Measurements from ENCODE around the gene CRIM1.

CRIM1 gene

DNA sequence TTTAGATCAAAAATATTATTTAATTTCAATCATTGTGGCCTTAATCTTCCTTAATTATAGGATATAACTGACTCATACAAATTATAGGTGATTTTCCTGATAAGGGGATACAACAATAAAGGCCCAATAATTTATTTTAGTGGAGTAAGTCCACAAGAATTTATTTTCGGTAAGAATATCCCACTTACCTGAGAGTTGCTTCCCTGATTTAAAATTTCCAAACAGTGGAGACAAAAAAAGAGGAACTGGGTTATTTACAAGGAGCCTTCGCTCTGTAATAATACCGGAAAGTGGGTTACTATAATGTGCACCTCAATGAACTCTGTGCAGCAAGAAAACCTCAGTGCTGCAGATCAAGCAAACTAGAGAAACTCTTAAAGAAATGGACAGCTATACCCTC lies 200.2 kb downstream of the CRIM1 start:
- no peak overlapping the region for H3K27ac ChIP-seq
- TF ChIP-seq, protein P1, sequence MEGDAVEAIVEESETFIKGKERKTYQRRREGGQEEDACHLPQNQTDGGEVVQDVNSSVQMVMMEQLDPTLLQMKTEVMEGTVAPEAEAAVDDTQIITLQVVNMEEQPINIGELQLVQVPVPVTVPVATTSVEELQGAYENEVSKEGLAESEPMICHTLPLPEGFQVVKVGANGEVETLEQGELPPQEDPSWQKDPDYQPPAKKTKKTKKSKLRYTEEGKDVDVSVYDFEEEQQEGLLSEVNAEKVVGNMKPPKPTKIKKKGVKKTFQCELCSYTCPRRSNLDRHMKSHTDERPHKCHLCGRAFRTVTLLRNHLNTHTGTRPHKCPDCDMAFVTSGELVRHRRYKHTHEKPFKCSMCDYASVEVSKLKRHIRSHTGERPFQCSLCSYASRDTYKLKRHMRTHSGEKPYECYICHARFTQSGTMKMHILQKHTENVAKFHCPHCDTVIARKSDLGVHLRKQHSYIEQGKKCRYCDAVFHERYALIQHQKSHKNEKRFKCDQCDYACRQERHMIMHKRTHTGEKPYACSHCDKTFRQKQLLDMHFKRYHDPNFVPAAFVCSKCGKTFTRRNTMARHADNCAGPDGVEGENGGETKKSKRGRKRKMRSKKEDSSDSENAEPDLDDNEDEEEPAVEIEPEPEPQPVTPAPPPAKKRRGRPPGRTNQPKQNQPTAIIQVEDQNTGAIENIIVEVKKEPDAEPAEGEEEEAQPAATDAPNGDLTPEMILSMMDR (conservative IDR thresholded peaks at IDR 0.05), result no peak

DNA sequence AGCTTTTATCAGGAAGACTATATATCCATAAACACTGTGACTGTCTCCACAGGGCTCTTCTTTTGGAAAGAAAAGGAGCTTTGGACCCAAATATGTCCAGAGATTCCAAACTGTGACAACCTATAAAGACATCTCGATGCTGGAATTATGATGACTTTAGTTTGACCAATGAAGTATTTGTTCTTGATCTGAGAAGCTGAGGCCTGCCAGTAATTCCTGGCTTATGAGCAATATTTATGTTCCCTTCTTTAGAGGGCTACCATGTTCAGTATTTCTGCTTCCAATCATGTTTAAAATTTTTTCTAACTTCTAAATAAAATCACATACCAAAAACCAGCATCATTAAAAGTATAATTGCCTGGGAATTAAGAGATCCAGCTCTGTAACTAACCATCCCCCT lies 201.3 kb downstream of the CRIM1 start:
- TF ChIP-seq, protein P1 (conservative IDR thresholded peaks at IDR 0.05), result no peak
- no peak for TF ChIP-seq ZFX (IDR thresholded peaks at IDR 0.05)
- H3K27ac ChIP-seq, result no peak overlapping the region

GRCh38 chr2:36559221-36559942 lies 203.8 kb downstream of the CRIM1 start:
- no peak for TF ChIP-seq ZFX (IDR thresholded peaks at IDR 0.05)
- TF ChIP-seq, protein P1 (conservative IDR thresholded peaks at IDR 0.05), result no peak
- H3K27ac ChIP-seq, result no peak overlapping the region

GRCh38 chr2:36560726-36561125 lies 205.1 kb downstream of the CRIM1 start:
- no peak overlapping the region for H3K27ac ChIP-seq
- TF ChIP-seq, protein P1 (conservative IDR thresholded peaks at IDR 0.05), result no peak
- no peak for TF ChIP-seq ZFX (IDR thresholded peaks at IDR 0.05)

DNA sequence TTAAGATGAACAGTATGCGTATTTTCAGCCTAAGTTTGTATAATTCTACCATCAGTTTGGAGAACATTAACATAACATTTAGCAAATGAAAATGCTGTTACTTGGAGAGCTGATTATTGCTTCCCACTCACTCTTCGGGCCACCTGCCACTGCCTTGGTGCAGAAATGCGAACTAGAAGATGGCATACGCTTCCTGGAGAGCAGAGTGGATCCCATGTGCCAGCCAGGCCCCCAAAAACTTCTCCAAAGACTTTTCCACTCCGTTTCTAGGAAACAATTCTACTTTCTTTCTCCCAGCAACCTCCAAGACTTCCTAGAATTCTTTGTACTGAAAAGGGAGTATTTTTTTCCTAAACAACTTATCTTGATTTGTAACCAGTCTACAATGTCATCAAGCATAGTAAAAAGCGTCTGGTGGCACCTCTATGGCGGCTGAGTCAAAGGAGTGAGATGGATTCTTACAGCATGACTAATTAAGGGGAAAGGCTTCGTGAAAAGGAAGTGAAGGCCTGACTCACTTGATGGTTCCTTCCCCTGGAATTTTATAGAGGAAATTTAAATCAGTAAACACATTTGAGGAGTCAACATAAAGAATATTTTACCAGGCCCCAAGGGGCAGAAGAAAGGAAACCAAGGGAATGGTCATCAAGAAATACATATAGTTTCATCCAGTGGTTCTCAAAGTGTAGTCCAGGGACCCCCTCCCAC lies 205.8 kb downstream of the CRIM1 start:
- TF ChIP-seq ZFX (IDR thresholded peaks at IDR 0.05), result no peak
- TF ChIP-seq, protein P1 (conservative IDR thresholded peaks at IDR 0.05), result no peak
- H3K27ac ChIP-seq, result no peak overlapping the region

- TF ChIP-seq ZFX (IDR thresholded peaks at IDR 0.05), result no peak
- TF ChIP-seq, protein P1 (conservative IDR thresholded peaks at IDR 0.05), result no peak
- no peak overlapping the region for H3K27ac ChIP-seq
These were observed 206.7 kb downstream of the CRIM1 start for GRCh38 chr2:36562240-36562639.

GRCh38 chr2:36562973-36563532 lies 207.5 kb downstream of the CRIM1 start:
- TF ChIP-seq ZFX (IDR thresholded peaks at IDR 0.05), result no peak
- TF ChIP-seq, protein P1 (conservative IDR thresholded peaks at IDR 0.05), result no peak
- H3K27ac ChIP-seq, result no peak overlapping the region

Data from C4-2B (cell line).